Ramos (cell line): Measurements from ENCODE around the gene MS4A18.
"Not testable (repeated sequence)": the region's sequence is repeated elsewhere in the genome, so short reads cannot be mapped to it uniquely, and the experiment has no call there.

ENCODE experiments used
- in situ Hi-C: fragments of 300-500 bp; cut with MboI; formaldehyde crosslinking; loops from one replicate; pipeline ENCODE4 v1.14.3; 2022; ENCODE audit warnings: low sequenced_read_pairs; ENCODE audit not compliant: unreplicated experiment

The MS4A18 gene

GRCh38 chr11:60724420-60724819 is at the start of gene MS4A18:
Gene MS4A18 (plus strand): TSS chr11:60724720.
- in situ Hi-C loops = no loop called here

- in situ Hi-C loops = not testable (repeated sequence)
These were observed 46.3 kb upstream of the MS4A18 start for GRCh38 chr11:60678231-60678630.

DNA sequence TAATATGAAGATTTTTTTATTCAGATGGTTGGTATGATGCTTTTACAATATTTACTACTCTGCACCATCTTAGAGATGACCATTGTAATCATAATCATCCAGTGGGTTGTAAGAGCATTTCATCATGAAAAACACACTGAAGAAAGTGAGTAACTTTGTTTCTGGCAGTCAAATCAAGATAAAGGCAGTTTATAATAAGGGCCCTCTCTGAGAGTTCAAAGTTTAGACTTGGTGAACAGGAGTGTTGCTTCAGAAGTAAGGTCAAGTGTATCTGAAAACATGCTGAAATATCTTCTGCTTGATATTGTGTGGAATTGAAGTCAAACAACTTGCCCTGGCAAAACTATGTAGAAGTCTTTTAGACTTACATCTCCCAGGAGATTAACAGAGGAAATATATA is 44.6 kb upstream of the MS4A18 start:
- in situ Hi-C loops = no loop called here

GRCh38 chr11:60680455-60681119 is 43.9 kb upstream of the MS4A18 start:
- in situ Hi-C loops = no loop called here

GRCh38 chr11:60684541-60684848 is 40.0 kb upstream of the MS4A18 start:
- in situ Hi-C loops = not testable (repeated sequence)

GRCh38 chr11:60691661-60692060 is 32.9 kb upstream of the MS4A18 start:
- in situ Hi-C loops = no loop called here

DNA sequence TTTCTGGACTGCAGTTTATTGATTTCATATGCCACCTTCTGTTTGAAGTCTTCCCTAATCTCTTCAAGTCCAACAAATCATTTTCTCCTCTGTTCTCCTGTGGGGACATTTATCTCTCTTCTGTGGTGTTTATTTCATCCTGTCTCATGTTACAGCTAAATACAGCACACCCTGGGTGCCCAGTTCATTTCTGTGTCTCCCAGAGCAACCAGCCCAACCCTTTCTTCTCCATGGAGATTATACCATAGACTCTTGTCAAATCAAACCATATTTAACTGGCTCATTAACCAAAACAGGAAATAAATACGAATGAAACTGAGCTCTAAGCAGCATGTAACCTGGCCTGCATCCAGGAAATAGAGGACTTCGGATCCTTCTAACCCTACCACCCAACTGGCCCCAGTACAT is 25.2 kb upstream of the MS4A18 start, which contains the start of gene MS4A8:
Gene MS4A8, plus strand, starts transcription at position 329 of the 408 bp plus-strand sequence. CDS start 1,249 bp downstream, outside the sequence.
- in situ Hi-C loops = no loop called here

DNA sequence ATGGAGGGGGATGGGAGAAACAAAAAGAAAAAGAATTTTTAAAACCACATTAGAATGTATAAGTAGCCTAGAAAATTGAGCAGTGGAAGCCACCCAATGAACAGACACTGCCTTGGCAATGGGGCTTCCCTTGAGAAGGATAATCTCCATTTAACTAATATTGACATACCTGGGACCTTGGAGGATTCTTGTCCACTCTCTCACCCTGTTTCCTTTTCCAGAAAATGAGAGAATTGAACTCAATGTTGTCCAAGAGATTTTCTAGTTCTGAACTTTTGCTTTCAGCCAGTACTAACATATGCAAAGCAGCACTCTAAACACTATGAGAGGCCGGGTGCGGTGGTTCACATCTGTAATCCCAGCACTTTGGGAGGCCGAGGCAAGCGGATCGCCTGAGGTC is 24.6 kb upstream of the MS4A18 start:
- in situ Hi-C loops = no loop called here

DNA sequence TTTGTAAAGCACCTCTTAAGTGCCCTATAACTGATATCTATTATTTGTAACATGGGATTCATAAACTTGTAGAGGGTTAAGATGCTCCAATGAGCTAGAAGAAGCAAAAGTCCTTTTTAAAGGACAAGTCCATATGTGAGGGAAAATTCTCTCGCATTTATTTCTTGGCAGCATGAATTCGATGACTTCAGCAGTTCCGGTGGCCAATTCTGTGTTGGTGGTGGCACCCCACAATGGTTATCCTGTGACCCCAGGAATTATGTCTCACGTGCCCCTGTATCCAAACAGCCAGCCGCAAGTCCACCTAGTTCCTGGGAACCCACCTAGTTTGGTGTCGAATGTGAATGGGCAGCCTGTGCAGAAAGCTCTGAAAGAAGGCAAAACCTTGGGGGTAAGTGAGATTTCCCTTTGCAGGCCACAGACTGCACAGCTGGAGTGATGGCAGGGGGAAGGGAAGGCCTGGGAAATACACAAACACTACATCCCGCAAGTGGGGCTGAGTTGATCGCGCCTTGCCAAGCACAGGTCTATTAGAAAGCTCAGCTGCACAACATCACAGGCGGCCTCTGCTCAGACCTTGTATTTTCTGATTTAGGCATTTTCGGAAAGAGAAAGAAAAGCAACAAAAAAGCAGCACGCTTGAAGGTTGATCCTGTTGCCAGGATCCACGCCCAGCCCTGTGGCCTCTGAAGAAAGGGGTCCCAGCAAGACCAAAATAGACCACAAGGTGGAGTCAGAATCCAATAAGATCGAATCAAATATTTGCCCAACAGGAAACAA is 23.6 kb upstream of the MS4A18 start:
- in situ Hi-C loops = no loop called here

DNA sequence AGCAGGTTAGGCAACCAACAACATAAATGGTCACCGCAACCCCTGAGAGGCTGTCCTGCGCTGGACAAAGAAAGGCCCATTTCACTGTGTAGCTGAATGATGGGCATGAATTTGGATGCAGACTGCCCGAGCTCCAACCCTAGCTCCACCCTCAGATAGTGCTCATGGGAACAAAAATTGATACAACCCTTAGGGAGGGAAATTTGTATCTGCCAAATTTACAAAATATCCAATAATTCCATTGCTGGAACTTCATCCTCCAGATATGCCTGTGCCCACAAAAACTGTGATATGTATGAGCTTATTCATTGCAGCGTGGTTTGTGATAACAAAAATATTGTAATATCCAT is 23.1 kb upstream of the MS4A18 start:
- in situ Hi-C loops = no loop called here

GRCh38 chr11:60703374-60703773 is 21.1 kb upstream of the MS4A18 start:
- in situ Hi-C loops = no loop called here

DNA sequence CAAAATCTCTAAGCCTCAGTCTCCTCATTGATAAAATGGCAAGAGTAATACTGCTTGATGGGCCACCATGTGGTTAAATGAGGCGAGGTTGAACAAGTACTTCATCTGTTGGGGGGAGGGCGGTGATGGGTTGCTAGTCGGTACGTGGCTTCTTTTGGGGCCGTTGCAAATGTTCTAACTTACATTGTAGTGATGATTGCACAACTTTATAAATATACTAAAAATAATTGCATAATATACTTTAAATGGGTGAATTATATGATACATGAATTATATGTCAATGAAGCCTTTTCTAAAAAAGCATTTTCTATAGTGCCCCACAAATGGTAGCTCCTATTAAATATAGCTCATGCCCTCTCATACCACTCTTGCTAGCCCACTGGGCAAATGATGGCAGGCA is 18.6 kb upstream of the MS4A18 start:
- in situ Hi-C loops = no loop called here

GRCh38 chr11:60706931-60707330 is 17.6 kb upstream of the MS4A18 start:
- in situ Hi-C loops = no loop called here

DNA sequence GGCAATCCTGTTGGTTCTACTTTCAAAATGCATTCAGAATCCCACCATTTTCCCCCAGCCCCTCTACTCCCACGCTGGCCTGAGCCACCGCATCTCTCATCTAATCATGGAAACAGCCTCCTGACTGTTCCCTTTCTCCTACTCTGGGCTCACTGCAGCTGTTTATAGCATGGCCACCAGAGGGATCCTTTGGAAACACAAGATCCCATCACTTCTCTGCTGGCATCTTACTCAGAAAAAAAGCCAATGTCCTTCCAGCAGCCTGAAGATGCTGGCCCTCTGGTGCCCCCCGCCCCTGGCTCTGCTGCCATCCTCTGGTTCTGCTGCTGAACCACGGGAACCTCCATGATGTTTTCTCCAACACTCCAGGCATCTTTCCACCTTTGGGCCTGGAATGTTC is 14.0 kb upstream of the MS4A18 start:
- in situ Hi-C loops = no loop called here

DNA sequence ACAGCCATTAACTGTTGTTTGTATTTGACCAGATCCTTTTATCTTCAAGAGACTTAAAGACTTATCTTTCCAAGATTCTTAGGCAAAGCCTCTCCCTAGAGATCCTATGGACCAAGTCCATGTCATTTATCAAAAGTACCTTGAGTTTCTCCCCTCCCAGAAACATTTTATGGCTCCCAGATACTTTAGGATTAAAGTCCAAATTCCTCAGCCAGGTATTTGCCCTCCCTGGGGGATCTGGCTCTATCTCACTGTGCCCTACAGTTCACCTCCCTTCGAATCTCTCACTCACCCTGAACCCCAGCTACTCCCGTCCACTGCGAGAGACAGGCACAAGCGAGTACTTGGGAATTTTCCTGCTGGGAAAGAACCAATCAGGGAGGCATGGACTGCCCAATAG is 13.2 kb upstream of the MS4A18 start:
- in situ Hi-C loops = no loop called here

DNA sequence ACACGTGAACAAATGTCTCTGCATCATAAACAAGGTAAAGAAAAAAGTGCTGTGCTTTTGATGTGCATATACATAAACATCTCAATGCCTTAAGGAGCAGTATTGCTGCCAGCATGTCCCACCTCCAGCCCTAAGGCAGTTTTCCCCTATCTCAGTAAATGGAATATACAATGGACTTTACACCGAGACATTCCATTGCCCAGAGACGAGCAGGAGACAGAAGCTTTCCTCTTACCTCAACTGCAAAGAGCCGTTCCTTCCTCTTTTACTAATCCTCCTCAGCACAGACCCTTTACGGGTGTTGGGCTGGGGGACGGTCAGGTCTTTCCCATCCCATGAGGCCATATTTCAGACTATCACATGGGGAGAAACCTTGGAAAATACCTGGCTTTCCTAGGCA is 11.1 kb upstream of the MS4A18 start:
- in situ Hi-C loops = not testable (repeated sequence)

DNA sequence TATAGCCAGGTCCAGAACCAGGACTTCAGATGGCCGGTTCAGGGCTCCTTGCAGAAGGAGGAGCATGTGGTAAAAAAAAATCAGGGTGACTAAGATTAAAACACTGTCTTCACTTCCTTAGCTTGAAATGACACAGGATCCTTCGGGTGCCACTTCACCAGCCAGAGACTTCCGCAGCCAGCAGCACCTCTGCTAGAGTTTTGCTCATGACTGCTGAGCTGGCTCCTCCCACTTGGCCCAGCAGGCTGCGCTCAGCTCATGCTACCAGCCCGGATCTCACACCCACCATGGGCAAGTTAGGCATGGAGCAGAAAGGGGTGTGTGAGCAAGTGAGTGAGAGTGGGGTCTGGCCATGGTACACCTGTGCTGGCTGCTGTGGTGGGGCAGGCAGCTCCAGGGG is 6.6 kb upstream of the MS4A18 start:
- in situ Hi-C loops = no loop called here

GRCh38 chr11:60718524-60719316 is 5.8 kb upstream of the MS4A18 start:
- in situ Hi-C loops = no loop called here

GRCh38 chr11:60719391-60719790 is 5.1 kb upstream of the MS4A18 start:
- in situ Hi-C loops = no loop called here

DNA sequence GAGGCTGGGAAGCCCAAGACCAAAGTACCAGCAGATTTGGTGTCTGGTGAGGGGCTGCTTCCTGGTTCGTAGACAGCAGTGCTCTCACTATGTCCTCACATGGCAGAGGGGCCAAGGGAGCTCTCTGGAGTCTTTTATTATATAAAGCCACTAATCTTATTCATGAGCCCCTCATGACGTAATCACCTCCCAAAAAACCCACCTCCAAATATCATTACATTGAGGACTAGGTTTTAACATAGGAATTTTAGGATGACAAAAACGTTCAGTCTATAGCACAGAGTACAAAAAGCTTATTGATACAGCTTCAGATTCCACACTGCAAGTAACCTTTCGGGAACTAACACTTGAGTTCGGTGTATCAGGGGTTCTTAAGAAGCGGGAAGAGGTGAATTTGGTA is 4.1 kb upstream of the MS4A18 start:
- in situ Hi-C loops = no loop called here

GRCh38 chr11:60725592-60725991 is 1.1 kb downstream of the MS4A18 start:
- in situ Hi-C loops = no loop called here
